ENCODE data around the gene KCNMA1. TPM values are rescaled to one million over a fixed set of nuclear protein-coding genes. Genes with fewer than 3 reads are reported as not detected.

Gene KCNMA1
- polyA plus RNA-seq, 1 of the 3 experiments (the other 2 are of a cell fraction): 107 TPM

- Histone ChIP-seq H3K9ac (no peak overlapping the region), H3K9me2 (no peaks in the 10 kb centered on the region), H3F3A (replicated peaks; ENCODE audit: insufficient read depth) (peaks cover 2% of the 10 kb centered on the region), H3K27ac (ENCODE audit: low read depth in 2 of 2, low read length in 1 of 2) (no peak overlapping the region), H3K79me2 (ENCODE audit: insufficient read depth) (no peaks in the 10 kb centered on the region), H3K36me3 (replicated peaks in 1 of 2; ENCODE audit: control insufficient read depth in 1 of 2, insufficient read depth in 2 of 2, low read length in 1 of 2) (peaks cover 0 to 6% of the 10 kb centered on the region in 2 experiments), H3K4me1 (ENCODE audit: control insufficient read depth in 1 of 2, insufficient read depth in 2 of 2, low read depth in 1 of 2, low read length in 1 of 2) (peaks cover 0 to 2% of the 10 kb centered on the region in 2 experiments; a peak in 1 of 4 replicates), H3K27me3 (ENCODE audit: insufficient read depth) (no peaks in the 10 kb centered on the region), H4K20me1 (ENCODE audit: insufficient read depth) (no peaks in the 10 kb centered on the region), H2AFZ (ENCODE audit: low read depth) (no peak overlapping the region), H3K4me3 (ENCODE audit: low read depth in 2 of 2, low read length in 1 of 2) (no peak overlapping the region), H3K9me3 (no peaks in the 10 kb centered on the region), H3K4me2 (no peak overlapping the region)
- 95% methylated on average over 10 of the region's 10 CpGs for WGBS (ENCODE audit: low lambda C conversion rate)
- TF ChIP-seq RCOR1 (IDR thresholded peaks at IDR 0.05; ENCODE audit: low read length): no peak
- TF ChIP-seq PBX3 (IDR thresholded peaks at IDR 0.05): no peak
- no peak for TF ChIP-seq RXRA (IDR thresholded peaks at IDR 0.05; ENCODE audit: borderline replicate concordance, low read depth)
- TF ChIP-seq, protein P1, sequence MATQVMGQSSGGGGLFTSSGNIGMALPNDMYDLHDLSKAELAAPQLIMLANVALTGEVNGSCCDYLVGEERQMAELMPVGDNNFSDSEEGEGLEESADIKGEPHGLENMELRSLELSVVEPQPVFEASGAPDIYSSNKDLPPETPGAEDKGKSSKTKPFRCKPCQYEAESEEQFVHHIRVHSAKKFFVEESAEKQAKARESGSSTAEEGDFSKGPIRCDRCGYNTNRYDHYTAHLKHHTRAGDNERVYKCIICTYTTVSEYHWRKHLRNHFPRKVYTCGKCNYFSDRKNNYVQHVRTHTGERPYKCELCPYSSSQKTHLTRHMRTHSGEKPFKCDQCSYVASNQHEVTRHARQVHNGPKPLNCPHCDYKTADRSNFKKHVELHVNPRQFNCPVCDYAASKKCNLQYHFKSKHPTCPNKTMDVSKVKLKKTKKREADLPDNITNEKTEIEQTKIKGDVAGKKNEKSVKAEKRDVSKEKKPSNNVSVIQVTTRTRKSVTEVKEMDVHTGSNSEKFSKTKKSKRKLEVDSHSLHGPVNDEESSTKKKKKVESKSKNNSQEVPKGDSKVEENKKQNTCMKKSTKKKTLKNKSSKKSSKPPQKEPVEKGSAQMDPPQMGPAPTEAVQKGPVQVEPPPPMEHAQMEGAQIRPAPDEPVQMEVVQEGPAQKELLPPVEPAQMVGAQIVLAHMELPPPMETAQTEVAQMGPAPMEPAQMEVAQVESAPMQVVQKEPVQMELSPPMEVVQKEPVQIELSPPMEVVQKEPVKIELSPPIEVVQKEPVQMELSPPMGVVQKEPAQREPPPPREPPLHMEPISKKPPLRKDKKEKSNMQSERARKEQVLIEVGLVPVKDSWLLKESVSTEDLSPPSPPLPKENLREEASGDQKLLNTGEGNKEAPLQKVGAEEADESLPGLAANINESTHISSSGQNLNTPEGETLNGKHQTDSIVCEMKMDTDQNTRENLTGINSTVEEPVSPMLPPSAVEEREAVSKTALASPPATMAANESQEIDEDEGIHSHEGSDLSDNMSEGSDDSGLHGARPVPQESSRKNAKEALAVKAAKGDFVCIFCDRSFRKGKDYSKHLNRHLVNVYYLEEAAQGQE (IDR thresholded peaks at IDR 0.05; ENCODE audit: low read depth, low read length): no peak
- no peak for TF ChIP-seq TAF1 (IDR thresholded peaks at IDR 0.05; ENCODE audit: borderline replicate concordance, low read depth, low read length)
- no peak for TF ChIP-seq NFIC (IDR thresholded peaks at IDR 0.05; ENCODE audit: borderline replicate concordance)
- no peak for TF ChIP-seq MEF2A (IDR thresholded peaks at IDR 0.05; ENCODE audit: borderline replicate concordance, low read depth)
- no peak for TF ChIP-seq FOXM1 (IDR thresholded peaks at IDR 0.05; ENCODE audit: low read depth)
- TF ChIP-seq SIN3A (IDR thresholded peaks at IDR 0.05; ENCODE audit: borderline replicate concordance, low read depth, low read length): no peak
- no peak for TF ChIP-seq JUND (IDR thresholded peaks at IDR 0.05)
- TF ChIP-seq TEAD4 (IDR thresholded peaks at IDR 0.05; ENCODE audit: borderline replicate concordance, insufficient read depth): no peak
- no peak for TF ChIP-seq GATA2 (CRISPR knock-in tag; IDR thresholded peaks at IDR 0.05)
- no peak for TF ChIP-seq YY1 (IDR thresholded peaks at IDR 0.05; ENCODE audit: low read depth)
- TF ChIP-seq MAX (IDR thresholded peaks at IDR 0.05; ENCODE audit: low read depth): no peak
- TF ChIP-seq, protein P2, sequence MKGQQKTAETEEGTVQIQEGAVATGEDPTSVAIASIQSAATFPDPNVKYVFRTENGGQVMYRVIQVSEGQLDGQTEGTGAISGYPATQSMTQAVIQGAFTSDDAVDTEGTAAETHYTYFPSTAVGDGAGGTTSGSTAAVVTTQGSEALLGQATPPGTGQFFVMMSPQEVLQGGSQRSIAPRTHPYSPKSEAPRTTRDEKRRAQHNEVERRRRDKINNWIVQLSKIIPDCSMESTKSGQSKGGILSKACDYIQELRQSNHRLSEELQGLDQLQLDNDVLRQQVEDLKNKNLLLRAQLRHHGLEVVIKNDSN (IDR thresholded peaks at IDR 0.05; ENCODE audit: borderline replicate concordance, low read depth): no peak
- TF ChIP-seq EP300 (IDR thresholded peaks at IDR 0.05; ENCODE audit: borderline replicate concordance in 1 of 2, low read depth in 1 of 2, low read length in 1 of 2): no peak
- no peak for TF ChIP-seq TCF12 (IDR thresholded peaks at IDR 0.05)
- no peak for TF ChIP-seq ELF1 (IDR thresholded peaks at IDR 0.05)
- no peak for TF ChIP-seq SMC3 (IDR thresholded peaks at IDR 0.05; ENCODE audit: low read depth, low read length)
- POLR2A ChIA-PET: no interaction called here
- no peak for DNase-seq
- CTCF ChIA-PET: interaction anchor here (0.6 to 1.6 kb wide), 2 partner anchors 45 to 55 kb away, joined by 3 read pairs; no protein-coding TSS in a partner anchor
Observed at GRCh38 chr10:77550378-77550777, 87.2 kb downstream of the KCNMA1 start.

Data from SK-N-SH (cell line).